ENCODE results near the gene SH3GL1.
A peak's percentile ranks its signal among the peaks of the same experiment; 100 is the strongest.
"Not testable (repeated sequence)": the region's sequence is repeated elsewhere in the genome, so short reads cannot be mapped to it uniquely, and the experiment has no call there.

SH3GL1 gene

DNA sequence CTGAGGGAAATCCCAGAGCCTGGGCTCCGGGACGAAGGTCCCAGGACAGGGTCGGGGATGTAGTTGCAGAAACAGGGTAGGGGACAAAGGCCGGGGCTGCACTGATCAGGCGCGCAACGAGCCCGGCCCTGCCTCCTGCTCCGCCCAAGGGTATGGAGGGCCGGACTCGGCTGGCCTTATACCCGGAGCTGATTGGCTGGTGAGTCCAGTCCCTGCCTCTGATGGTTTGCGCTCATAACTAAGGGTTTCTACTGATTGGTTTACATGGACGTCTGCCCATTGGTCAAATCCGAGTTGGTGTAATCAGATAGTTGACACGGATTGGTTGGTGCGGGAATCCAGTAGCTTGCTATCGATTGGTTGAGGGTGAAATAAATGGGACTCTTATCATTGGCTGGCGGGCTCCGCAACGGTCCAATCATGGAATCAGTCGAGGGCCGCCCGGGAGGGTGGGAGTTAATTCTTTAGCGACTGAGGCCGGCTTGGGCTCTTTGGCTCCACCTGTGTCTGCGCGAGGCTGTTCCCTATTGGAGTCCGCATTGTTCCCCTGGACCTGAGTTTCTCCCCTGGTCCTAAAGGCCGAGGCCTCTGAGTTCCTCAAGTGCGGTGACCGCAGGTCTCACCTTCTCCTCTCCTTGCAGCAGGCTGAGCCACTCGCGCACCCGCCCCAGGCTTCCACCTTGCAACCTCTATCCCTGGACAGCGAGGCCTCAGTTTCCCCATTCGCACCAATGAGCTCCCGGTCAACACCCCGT lies 57.6 kb downstream of the SH3GL1 start:
- DNase-seq (ENCODE audit: low spot score) = peak; percentile 100

DNA sequence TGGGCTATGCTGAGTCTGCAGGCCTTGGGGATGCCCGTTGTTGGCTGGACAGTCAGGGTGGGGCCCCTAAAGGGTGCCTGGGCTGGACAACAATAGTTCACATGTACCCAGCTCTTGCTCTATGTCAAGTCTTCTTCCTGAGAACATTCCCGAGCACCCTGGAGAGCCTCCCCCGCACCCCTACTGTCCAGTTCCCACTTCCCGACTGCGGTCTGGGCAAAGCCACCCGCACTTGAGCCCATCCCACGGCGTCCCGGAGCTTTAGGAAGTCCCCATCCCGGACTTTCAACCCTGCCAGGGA lies 58.1 kb downstream of the SH3GL1 start:
- no peak for DNase-seq (ENCODE audit: low spot score)

DNA sequence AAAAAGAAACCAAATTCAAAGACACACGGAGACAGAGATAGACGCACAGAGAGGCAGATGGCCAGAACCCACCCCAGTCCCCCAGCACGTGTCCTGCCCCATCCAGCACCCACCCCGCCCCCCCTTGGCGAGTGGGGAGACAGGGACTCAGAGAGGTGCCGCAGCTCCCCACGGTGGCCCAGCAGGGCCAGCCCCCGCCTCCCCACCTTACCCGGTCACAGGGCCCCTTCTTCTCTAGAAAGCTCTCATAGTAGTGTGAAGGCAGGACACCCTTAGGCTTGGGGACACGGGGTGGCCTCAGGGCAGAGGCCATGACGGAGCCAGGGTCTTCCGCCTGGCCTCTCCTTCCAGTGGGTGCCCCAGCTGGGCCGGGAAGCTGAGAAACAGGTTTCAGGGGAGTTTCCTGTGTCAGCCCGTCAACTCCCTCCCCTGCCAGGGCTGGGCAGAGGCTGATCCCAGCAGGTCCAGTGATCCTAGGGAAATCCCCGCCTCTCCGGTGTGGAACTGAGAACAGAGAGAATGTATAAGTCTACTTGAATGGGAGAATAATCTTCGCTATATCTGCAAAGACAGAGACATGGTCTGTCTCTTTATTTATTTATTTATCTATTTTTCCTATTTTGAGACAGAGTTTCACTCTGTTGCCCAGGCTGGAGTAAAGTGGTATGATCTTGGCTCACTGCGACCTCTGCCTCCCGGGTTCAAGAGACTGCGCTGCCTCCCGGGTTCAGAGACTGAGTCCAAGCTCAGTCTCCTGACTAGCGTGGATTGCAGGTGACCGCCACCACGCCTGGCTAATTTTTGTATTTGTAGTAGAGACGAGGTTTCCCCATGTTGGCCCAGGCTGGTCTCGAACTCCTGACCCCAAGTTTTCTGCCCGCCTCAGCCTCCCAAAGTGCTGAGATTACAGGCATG lies 61.6 kb downstream of the SH3GL1 start, which contains the start of gene STAP2:
STAP2 (minus strand) TSS at position 387 of the 915 bp plus-strand sequence; CDS start at position 313, 74 bp downstream.
- DNase-seq (ENCODE audit: low spot score) = no peak

DNA sequence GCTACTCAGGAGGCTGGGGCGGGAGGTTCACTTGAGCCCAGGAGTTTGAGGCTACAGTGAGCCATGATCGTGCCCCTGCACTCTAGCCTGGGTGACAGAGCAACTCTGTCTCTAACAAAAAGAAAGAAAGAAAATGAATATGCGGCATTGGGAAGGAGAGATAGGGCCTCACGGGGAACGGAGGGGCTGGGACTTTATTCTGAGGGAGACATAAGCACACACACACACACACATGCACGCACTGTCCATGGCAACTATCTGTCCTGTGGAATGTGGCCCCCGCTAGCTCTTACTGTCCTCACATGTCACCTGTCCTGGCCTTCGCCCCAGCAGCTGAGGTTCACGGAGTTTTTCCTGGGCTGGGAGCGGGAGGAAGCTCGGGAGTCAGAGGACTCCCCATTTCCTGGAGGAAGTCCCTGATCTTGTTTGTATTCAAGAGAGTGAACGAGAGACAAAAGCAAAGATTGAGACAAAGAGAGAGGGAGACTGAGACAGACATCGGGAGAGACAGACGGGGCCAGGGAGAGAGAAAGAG lies 62.4 kb downstream of the SH3GL1 start:
- DNase-seq (ENCODE audit: low spot score) = no peak

DNA sequence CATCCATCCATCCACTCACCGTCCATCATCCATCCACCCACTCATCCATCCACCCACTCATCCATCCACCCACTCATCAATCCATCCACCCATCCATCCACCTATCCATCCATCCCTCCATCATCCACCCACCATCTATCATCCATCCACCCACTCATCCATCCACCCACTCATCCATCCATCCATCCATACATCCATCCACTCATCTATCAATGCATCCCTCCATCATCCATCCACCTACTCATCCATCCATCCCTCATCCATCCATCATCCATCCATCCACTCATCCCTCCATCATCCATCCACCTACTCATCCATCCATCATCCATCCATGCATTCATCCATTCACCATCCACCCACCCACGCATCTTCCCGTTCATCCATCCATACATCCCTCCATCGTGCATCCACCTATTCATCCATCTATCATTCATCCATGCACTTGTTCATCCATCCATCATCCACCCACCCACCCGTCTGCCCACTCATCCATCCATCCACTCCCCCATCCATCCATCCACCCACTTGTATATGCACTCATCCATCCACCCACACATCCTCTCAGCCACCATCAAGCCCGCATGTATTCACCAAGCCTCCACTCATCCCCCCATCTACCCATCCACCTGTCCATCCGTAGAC lies 65.3 kb downstream of the SH3GL1 start:
- DNase-seq (ENCODE audit: low spot score) = no peak

DNA sequence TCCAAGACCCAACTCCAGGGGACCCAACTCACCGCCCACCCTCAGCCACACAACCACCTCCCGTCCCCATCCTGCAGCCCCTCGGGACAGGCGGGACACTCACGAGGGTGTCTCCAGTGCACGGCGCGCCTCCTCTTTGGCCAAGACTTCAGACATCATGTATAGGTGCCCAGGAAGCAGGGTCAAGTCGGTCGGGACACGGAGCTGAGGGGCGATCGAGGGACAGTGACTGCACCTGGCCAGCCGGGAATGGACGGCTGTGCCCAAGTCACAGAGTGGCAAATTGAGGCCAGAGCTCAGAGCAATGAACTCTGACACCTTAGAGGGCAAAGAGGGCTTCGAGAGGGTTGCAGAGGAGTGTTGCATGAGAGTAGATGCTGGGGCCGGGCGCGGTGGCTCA lies 70.5 kb downstream of the SH3GL1 start:
- DNase-seq (ENCODE audit: low spot score) = no peak

DNA sequence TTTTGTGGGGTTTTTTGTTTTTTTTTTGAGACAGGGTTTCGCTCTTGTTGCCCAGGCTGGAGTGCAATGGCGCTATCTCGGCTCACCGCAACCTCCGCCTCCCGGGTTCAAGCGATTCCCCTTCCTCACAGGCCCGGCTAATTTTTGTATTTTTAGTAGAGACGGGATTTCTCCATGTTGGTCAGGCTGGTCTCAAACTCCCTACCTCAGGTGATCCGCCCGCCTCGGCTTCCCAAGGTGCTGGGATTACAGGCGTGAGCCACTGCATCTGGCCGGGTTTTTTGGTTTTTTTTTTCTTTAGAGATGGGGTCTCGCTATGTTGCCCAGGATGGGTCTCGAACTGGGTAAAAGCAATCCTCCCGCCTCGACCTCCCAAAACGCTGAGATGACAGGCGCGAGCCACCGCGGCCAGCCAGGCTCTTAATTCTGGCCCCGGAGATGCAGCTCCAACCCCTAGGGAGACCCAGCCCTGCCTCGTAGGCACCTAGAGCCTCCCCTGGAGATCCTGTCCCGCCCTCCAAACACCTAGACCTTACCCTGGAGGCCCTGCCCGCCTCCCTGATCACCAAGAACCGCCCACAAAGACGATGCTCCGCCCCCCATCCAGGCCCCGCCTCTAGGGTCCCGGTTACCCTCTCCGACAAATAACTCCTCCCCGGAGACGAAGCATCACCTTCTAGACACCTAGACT lies 71.2 kb downstream of the SH3GL1 start:
- not testable (repeated sequence) for DNase-seq (ENCODE audit: low spot score)

DNA sequence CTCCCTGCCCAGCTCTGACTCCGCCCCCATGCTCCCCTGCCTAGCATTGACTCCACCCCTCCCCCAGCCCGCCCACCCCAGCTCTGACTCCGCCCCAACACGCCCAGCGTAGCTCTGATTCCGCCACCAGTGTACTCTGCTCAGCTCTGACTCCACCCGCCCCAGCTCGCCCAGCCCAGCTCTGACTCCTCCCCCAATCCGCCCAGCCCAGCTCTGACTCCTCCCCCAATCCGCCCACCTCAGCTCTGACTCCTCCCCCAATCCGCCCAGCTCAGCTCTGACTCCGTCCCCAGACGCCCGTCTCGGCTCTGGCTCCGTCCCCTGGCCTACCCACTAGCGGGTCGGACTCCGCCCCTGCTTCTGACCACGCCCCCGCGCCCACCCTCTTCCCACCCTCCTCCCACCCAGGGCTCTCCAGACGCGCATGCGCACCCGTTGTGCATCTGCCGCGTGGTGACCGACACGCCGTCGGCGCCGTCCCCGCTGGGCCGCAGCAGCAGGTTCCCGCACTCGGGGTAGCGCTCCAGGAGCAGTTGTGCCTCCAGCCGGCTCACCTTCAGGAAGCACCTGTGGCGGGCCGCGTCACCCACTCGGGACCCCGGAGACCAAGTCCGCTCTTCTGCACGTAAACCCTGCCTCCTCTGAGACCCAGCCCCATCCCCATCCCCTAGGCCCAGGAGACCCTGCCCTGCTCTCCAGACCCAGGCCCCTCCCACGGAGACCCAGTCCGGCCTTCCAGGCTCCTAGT lies 71.9 kb downstream of the SH3GL1 start:
- peak; percentile 73 for DNase-seq (ENCODE audit: low spot score)

DNA sequence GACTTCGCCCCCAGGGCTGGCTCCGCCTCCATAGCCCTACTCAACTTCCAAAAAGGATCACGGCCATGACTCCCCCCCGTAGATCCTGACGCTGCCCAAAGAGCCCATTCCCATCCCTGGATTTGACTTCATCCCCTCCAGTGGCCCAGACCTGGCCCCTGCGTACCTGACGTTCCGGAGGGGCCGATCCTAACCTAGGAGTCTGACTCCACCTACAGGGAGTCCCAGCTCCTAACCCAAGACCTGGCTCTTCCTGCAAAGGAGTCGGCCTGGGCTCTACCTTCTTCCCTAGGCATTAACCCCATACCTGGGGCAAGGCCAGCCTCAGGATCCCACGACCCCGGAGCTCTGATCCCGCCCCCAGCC lies 72.5 kb downstream of the SH3GL1 start:
- DNase-seq (ENCODE audit: low spot score) = no peak

DNA sequence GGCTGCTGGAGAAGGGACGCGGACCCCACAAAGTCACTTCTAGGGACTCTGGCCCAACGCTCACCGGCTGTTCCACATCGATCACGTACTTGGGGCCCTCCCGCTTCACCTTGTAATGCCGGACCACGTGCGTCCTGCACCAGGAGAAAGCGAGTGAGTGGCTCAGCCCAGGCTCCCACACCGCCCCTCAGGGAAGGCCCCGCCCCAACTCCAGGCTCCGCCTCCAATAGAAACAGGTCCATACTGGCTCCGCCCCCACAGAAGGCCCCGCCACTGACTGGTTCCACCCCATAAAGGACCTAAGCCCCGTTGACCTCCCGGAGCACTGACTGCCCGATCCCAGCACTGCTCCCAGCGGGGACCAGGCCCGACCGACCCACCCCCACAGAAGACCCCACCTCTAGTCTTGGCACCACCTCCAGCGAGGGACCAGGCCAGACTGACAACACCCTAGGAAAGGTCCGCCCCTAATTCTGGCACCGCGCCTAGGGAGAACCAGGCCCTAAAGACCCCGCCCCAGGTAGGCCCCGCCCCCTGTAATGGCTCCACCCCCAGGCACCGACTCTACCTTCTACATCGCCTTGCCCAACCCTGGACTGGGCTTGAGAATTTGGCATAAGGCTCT lies 73.0 kb downstream of the SH3GL1 start:
- no peak for DNase-seq (ENCODE audit: low spot score)

DNA sequence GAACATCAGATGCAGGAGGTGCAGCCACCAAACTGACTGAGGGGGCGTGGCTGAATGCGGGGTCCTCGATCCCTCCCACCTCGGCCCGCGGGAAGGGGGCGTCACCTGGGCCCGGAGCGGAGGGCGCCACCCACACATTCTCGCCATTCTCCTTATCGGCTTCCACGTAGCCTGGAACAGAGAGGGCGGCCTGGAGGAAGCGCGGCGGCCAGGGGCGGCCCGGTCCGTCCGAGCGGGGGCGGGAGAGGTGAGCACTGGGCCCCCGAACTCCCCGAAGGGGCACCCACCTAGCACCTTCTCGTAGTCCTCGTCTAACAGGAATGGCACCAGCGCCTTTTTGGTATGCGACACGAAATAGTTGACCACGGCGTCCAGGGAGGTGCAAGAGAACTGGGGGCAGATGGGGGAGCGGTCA lies 73.5 kb downstream of the SH3GL1 start:
- no peak for DNase-seq (ENCODE audit: low spot score)

DNA sequence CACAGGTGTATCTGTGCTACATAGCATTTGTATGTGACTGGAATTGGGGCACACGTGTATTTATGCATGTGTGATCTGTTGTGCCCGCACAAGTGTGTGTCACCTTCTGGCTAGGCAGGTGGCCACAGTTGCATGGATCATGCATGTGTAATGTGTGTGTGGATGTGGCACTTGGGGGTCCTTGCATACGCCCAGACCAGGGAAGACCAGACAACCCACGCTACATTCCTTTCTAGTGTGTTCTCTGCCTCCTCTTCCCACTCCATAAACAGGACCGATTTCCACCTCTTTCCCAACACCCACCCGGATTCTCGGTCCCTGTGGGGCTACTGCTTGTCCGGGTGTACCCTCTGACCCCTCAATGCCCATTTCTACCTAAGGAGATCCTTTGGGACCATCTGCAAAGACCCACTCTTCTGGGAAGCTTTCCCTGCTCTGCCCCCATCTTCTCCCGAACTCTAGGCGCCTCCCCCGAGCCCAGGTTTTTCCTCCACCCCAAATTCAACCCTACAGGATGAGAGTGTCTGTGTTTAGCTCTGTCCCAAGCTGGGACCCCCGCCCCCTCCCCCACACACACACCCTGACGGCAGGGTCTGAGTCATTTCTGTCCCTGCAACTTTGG lies 74.0 kb downstream of the SH3GL1 start:
- no peak for DNase-seq (ENCODE audit: low spot score)

DNA sequence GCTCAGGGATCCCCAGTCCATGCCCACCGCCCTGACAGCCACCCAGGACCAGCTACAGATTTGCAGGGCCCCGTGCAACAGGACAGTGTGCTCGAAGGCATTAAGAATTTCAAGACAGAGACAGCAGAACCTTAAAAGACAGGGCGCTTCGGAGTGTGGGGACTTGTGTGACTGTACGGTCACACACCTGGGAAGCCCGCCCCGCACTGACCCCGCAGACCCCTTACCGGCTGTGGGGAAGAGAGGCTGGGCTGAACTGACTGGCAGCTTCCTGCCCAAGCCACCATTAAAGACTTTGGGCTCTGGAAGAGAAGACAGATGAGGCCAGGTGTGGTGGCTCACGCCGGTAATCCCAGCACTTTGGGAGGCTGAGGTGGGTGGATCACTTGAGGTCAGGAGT lies 76.1 kb downstream of the SH3GL1 start:
- DNase-seq (ENCODE audit: low spot score) = no peak

DNA sequence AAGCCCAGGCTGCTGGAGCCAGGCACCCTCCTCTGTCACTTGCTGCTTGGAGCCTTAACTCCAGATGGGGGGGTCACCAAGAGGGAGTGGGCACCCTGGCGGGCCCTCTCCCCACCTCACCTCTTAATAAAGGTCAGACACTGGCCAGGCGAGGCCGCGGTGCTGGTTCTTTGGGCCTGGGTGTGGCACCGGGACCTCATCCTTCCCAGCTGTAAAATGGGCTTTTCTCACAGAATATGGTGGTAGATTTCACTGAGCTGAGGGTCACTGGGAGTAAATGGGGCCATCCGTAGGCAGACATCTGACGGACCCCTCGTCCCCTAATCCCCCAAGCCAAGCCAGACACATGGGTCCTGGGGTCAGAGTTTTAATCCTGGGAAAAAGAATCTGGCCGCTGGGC lies 76.7 kb downstream of the SH3GL1 start:
- DNase-seq (ENCODE audit: low spot score) = no peak

DNA sequence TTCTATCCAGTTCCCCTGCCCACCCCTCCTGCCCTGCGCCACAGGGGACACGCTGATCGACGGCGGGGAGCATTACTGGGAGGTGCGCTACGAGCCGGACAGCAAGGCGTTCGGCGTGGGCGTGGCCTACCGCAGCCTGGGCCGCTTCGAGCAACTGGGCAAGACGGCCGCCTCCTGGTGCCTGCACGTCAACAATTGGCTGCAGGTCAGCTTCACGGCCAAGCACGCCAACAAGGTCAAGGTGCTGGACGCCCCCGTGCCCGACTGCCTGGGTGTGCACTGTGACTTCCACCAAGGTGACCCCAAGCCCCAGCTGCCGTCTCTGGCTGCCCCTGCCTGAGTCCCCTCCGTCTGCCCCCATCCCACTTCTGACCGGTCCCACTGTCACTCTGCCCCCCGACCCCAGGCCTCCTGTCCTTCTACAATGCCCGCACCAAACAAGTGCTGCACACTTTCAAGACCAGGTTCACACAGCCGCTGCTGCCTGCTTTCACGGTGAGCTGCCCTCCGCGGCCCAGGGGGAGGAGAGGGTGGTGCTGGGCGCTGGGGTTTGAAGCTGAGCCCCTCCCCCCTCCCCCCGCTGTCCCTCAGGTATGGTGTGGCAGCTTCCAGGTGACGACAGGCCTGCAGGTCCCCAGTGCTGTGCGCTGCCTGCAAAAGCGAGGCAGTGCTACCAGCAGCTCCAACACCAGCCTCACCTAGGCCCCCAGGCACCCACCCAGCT lies 77.2 kb downstream of the SH3GL1 start:
- no peak for DNase-seq (ENCODE audit: low spot score)

DNA sequence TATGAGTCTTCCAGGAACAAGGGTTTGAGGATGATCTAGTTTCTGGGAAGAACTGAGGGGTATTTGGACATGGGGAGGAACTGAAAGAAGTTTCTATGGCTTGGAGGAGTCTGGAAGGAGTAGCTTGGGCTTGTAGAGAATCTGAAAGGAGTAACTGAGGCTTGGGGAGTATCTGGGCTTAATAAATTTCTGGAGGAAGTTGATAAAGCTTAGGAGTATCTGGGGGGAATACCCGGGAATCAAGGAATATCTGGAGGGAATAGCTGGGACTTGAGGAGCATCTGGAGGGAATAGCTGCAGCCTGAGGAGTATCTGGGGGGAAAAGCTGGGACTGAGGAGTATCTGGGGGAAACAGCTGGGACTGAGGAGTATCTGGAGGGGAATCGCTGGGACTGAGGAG lies 79.9 kb downstream of the SH3GL1 start:
- DNase-seq (ENCODE audit: low spot score) = no peak

DNA sequence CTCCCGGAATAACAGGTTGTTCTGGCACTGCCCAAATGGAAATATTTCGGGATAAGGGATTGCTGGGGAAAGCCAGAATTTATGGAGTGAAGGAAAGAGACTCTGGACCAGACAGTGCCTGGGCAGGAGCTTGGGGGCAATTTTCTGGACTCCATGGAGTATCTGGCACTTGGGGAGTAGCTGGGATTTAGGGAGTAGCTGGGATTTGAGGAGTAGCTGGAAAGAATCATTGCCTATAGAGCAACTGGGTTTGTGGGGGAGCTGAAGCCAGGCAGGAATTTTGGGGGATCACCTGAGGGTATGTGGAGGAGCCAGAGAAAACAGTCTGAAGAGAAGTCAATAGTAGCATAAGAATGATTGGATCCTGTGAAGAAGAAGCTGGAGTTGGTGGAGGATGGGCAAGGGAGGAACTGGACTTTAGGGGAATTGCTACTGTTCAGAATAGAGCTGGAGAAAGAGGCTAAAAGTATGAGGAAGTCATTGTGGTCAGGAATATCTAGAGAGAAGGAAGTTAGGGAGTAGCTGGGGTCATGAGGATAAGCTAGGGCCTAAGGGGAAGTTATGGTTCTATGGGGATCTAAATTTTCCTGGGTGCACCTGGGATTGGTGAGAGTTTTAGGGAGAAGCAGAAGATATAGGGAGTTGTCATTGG lies 81.2 kb downstream of the SH3GL1 start:
- no peak for DNase-seq (ENCODE audit: low spot score)

DNA sequence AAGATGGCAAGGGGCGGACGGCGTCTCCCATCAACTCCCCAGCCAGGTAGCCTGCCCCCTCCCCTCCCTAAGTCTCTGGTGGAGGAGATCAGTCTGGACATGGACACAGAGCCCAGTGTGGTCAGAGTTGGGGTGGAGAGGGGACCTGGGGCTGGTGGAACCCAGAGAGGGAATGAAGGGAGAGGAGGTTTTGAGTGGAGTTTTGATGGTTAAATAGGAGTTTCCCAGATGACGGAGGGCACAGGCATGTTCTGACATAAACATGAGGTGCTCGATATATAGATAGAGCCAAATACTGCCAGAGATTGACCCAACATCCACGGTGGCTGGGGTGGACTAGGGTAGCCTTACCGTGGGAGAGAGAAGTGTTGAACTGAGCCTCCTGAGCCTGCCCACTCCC lies 81.9 kb downstream of the SH3GL1 start:
- DNase-seq (ENCODE audit: low spot score) = no peak

DNA sequence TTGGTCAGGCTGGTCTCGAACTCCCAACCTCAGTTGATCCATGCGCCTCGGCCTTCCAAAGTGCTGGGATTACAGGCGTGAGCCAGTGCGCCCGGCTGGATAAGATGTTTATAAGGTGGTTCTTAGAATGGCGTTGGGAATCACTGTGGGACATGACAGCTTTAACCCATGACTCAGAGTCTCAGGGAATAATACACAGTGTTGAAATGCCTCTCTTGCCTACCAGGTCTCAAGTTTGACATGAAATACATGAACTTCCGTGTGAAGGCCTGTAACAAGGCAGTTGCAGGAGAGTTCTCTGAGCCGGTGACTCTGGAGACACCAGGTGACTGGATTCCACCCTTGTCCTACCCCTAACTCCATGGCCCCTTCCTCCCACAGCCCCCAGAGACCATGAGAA lies 83.4 kb downstream of the SH3GL1 start:
- no peak for DNase-seq (ENCODE audit: low spot score)
